Kidney epithelial cell (primary cell): ENCODE measurements around the gene GPR146. TPM values are rescaled to one million over a fixed set of nuclear protein-coding genes. Genes with fewer than 3 reads are reported as not detected.
"Not testable (repeated sequence)": the region's sequence is repeated elsewhere in the genome, so short reads cannot be mapped to it uniquely, and the experiment has no call there.

ENCODE experiments used
- DNase-seq: peaks from one replicate; pipeline ENCODE4 v3.0.0-alpha.2; 2010; ENCODE audit warnings: low read depth
- H3K27me3 ChIP-seq: 2 replicates; pipeline ENCODE4 v1.6.0; 2011; ENCODE audit warnings: low read length; ENCODE audit not compliant: control insufficient read depth, insufficient read depth
- H3K36me3 ChIP-seq: 2 replicates; pipeline ENCODE4 v1.5.1; 2011; ENCODE audit warnings: low read length; ENCODE audit not compliant: control insufficient read depth, insufficient read depth
- H3K4me3 ChIP-seq: 2 replicates; pipeline ENCODE4 v1.5.1; 2011; ENCODE audit warnings: low read depth, mild to moderate bottlenecking, control low read depth, low read length
- CTCF ChIP-seq: IDR thresholded peaks from 2 replicates; pipeline ENCODE4 v1.5.1; 2011; ENCODE audit warnings: mild to moderate bottlenecking, moderate library complexity, low read length, control low read depth, inconsistent platforms; ENCODE audit not compliant: insufficient read depth, poor library complexity, severe bottlenecking
- total RNA-seq: library from RNA; depleted of rRNA; stranded (reverse); fragments of >200 nt; gene quantifications from 2 replicates; pipeline ENCODE4 v1.2.3, GENCODE V29; 2015

GPR146 gene
- total RNA-seq, 1 donor from 2014 or later, result 0.21 TPM

- TF ChIP-seq CTCF, result no peak
- no peak for DNase-seq
- Histone ChIP-seq H3K4me3 (no peak overlapping the region), H3K36me3 (peaks cover 2% of the 10 kb centered on the region), H3K27me3 (no peaks in the 10 kb centered on the region)
These were observed 45.0 kb upstream of the GPR146 start for GRCh38 chr7:999149-999879.

GRCh38 chr7:999941-1000935 lies 44.1 kb upstream of the GPR146 start:
- Histone ChIP-seq H3K36me3 (peaks cover 2% of the 10 kb centered on the region), H3K4me3 (no peak overlapping the region), H3K27me3 (no peaks in the 10 kb centered on the region)
- TF ChIP-seq CTCF, result no peak
- no peak for DNase-seq

- DNase-seq, H3K27me3 ChIP-seq, H3K4me3 ChIP-seq, H3K36me3 ChIP-seq: not testable (repeated sequence)
These were observed 43.1 kb upstream of the GPR146 start for GRCh38 chr7:1001069-1001770.

- H3K4me3 ChIP-seq, DNase-seq, H3K36me3 ChIP-seq, H3K27me3 ChIP-seq: not testable (repeated sequence)
These were observed 42.3 kb upstream of the GPR146 start for GRCh38 chr7:1002026-1002425.

DNA sequence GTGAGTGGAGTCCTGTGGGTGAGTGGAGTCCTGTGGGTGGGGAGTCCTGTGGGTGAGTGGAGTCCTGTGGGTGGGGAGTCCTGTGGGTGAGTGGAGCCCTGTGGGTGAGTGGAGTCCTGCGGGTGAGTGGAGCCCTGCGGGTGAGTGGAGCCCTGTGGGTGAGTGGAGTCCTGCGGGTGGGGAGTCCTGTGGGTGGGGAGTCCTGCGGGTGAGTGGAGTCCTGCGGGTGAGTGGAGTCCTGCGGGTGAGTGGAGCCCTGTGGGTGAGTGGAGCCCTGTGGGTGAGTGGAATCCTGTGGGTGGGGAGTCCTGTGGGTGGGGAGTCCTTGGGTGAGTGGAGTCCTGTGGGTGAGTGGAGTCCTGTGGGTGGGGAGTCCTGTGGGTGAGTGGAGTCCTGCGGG lies 41.9 kb upstream of the GPR146 start:
- not testable (repeated sequence) for H3K4me3 ChIP-seq, H3K36me3 ChIP-seq, H3K27me3 ChIP-seq, DNase-seq

- Histone ChIP-seq H3K36me3 (no peaks in the 10 kb centered on the region), H3K27me3 (no peaks in the 10 kb centered on the region), H3K4me3 (no peak overlapping the region)
- no peak for TF ChIP-seq CTCF
- no peak for DNase-seq
These were observed 40.1 kb upstream of the GPR146 start for GRCh38 chr7:1004018-1004852.
